Hepatocyte (in vitro differentiated cells): ENCODE results near the gene DIRAS3.

Experiments used
- CTCF ChIP-seq: fragments of 200-600 bp; sonication (generic); IDR thresholded peaks from 2 replicates; pipeline ENCODE4 v1.5.1; 2016; ENCODE audit warnings: antibody characterized with exemption, mild to moderate bottlenecking; ENCODE audit not compliant: poor library complexity
- EZH2 ChIP-seq: fragments of 200-600 bp; sonication (generic); IDR thresholded peaks from 2 replicates; pipeline ENCODE4 v1.6.1; 2016; ENCODE audit warnings: antibody characterized with exemption, mild to moderate bottlenecking, borderline replicate concordance

- TF ChIP-seq CTCF: no peak
- no peak for TF ChIP-seq EZH2
These were observed 38.6 kb downstream of the DIRAS3 start for GRCh38 chr1:68011657-68012375.
